Measurements from ENCODE around the gene RXRA. TPM values are rescaled to one million over a fixed set of nuclear protein-coding genes. Genes with fewer than 3 reads are reported as not detected.

Gene RXRA
- total RNA-seq, 6 experiments from 2014 or later: 23.2 to 31.9 (median 28.0) TPM

DNA sequence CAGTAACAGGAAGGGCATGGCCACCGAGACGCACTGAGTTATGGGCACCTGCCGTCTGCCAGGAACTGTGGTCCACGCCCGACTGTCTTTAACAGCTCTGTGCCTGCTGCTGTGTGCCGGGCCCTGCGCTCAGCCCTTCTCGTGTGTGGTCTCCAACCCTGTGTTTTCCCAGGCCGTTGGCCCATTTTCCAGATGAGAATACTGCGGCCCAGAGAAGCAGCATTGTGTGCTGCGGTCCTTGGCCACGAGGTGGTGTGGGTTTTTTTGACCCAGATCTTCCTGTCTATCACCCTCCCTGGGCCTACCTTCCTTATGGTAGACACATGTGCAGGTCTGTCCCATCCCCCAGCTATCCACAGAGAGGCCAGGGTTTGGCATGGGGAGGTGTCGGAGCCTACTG lies 47.0 kb downstream of the RXRA start:
- TF ChIP-seq, protein P1, sequence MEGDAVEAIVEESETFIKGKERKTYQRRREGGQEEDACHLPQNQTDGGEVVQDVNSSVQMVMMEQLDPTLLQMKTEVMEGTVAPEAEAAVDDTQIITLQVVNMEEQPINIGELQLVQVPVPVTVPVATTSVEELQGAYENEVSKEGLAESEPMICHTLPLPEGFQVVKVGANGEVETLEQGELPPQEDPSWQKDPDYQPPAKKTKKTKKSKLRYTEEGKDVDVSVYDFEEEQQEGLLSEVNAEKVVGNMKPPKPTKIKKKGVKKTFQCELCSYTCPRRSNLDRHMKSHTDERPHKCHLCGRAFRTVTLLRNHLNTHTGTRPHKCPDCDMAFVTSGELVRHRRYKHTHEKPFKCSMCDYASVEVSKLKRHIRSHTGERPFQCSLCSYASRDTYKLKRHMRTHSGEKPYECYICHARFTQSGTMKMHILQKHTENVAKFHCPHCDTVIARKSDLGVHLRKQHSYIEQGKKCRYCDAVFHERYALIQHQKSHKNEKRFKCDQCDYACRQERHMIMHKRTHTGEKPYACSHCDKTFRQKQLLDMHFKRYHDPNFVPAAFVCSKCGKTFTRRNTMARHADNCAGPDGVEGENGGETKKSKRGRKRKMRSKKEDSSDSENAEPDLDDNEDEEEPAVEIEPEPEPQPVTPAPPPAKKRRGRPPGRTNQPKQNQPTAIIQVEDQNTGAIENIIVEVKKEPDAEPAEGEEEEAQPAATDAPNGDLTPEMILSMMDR (IDR thresholded peaks at IDR 0.05): no peak
- peaks cover 13% of the 10 kb centered on the region for H3K4me1 Mint-ChIP-seq (ENCODE audit: low read depth)
- DNase-seq: no peak
- no peak overlapping the region for H3K27ac Mint-ChIP-seq
- H3K4me3 Mint-ChIP-seq: no peak overlapping the region
- no peaks in the 10 kb centered on the region for H3K27me3 Mint-ChIP-seq (ENCODE audit: insufficient read depth)
- H3K9me3 Mint-ChIP-seq: no peaks in the 10 kb centered on the region
- H3K36me3 Mint-ChIP-seq (ENCODE audit: low read depth): no peaks in the 10 kb centered on the region

DNA sequence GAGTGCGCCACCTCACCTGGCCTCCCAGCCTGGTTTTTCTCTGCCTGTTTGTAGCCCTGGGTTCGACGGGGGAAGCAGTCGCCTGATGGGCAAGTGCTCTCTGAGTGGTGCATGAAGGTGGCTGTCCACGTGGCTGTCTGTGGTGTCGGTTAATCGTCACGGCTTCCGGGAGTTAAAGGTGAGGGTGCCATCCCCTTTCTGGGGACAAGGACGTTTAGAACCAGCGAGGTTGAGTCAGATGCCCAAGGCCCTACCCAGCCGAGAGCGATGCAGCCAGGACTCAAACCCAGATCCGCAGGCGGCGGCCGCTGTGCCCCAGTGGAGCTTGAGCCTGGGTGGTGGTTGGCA lies 47.7 kb downstream of the RXRA start:
- peaks cover 15% of the 10 kb centered on the region for H3K4me1 Mint-ChIP-seq (ENCODE audit: low read depth)
- no peak overlapping the region for H3K4me3 Mint-ChIP-seq
- H3K27me3 Mint-ChIP-seq (ENCODE audit: insufficient read depth): no peaks in the 10 kb centered on the region
- TF ChIP-seq, protein P1 (IDR thresholded peaks at IDR 0.05): no peak
- H3K9me3 Mint-ChIP-seq: no peaks in the 10 kb centered on the region
- H3K36me3 Mint-ChIP-seq (ENCODE audit: low read depth): no peaks in the 10 kb centered on the region
- DNase-seq: no peak
- H3K27ac Mint-ChIP-seq: no peak overlapping the region

DNA sequence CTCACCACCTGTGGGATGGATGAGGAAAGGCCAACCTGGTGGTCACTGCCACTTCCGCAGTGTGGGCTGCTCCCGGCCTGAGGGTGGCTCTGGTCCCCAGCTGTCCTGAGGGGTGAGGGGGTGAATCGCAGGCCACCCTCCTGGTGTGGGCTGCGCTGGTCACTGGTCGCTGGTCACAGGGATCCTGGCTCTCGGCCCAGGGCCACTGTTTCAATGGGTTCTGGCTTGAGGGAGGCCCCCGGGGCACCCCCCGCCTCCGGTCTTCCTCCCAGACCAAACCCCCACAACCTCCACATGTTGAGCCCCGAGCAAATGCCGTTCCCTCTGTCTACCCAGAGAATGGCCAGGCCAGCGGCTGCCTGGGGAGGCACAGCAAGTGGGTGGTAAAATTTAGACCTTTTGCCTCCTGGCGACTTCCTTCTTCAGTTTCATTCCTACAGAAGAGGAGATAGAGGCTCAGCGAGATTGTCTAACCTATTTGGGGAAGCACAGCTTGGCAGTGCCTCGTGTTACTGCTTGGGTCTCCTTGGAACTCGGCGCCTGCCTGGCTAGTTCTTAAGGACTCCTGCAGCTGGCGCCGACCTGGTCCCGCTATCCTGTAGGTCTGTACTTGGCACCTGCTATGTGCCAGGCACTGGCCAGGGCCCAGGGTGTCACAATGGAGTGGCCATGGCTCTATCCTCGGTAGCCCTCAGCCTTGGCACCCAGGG lies 48.2 kb downstream of the RXRA start:
- Mint-ChIP-seq H3K4me3 (no peak overlapping the region), H3K9me3 (no peaks in the 10 kb centered on the region)

DNA sequence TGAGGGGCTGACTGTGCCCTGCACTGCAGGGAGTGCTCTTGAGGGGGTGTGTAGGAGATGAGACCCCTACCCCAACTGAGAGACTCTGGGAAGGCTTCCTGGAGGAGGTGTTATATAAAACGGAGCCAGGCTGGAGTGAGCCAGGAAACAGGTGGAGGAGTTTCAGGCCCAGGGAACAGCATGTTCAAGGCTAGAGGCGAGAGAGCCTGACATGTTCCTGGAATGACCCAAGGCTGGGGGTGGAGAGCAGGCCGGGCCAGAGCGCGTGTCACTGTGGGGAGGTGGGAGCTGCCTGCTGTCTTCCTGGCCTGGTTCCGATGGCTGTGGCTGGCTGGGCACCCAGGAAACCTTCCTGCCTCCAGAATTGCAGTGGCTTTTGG lies 48.7 kb downstream of the RXRA start:
- no peak for DNase-seq
- Mint-ChIP-seq H3K27me3 (ENCODE audit: insufficient read depth) (no peaks in the 10 kb centered on the region), H3K4me1 (ENCODE audit: low read depth) (peaks cover 17% of the 10 kb centered on the region), H3K4me3 (no peak overlapping the region), H3K27ac (no peak overlapping the region), H3K36me3 (ENCODE audit: low read depth) (no peaks in the 10 kb centered on the region), H3K9me3 (no peaks in the 10 kb centered on the region)
- TF ChIP-seq, protein P1 (IDR thresholded peaks at IDR 0.05): no peak

More for the DNA sequence above, 48.2 kb downstream of the RXRA start:
- Mint-ChIP-seq H3K4me1 (ENCODE audit: low read depth) (peaks cover 17% of the 10 kb centered on the region), H3K27me3 (ENCODE audit: insufficient read depth) (no peaks in the 10 kb centered on the region), H3K27ac (no peak overlapping the region), H3K36me3 (ENCODE audit: low read depth) (no peaks in the 10 kb centered on the region)
- TF ChIP-seq, protein P1 (IDR thresholded peaks at IDR 0.05): no peak
- no peak for DNase-seq

DNA sequence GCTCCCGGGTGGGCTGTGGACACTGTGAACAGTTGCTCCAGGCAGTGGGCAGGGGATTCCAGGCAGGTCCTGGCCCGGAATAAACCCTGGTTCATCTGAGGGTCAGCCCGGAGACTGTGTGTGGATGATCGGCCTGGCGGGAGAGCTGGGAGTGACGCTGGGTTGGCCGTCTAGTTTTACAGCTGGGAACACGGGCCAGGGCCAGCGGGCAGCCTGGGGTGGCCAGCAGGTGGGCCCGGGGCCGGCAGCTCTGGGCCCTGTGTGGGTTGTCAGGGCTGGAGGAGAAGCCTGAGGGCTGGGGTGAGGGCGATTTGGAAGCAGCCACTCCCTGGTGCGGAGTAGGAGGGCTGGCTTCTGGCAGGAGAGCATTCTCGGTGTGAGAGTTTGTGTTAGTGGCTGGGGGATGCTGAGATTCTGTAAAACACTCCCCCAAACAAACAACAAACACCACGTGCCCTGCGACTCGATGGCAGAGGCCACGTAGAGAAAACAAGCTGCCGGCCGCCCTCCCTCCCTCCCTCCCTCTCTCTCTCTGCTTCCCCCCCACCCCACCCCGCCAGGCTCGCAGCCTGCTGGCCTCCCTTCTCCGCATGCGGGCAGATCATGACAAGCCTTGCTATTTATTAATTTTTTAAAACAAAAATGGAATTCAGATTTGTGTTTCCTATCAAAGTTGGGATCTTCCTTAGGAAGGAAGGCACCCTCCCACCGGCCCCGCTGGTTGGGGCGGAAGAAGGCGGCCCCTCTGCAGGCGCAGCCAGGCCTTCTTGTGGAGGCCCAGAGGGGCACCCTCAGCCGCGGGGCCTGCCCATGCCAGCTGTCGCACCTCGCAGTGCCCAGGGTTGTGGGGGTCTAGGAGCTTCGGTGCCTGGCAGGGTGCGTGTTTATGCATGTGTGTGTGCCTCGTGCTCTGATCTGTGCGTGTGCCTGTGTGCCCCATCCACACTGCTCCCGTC lies 49.5 kb downstream of the RXRA start:
- TF ChIP-seq, protein P1 (IDR thresholded peaks at IDR 0.05): no peak
- Mint-ChIP-seq H3K27me3 (ENCODE audit: insufficient read depth) (no peaks in the 10 kb centered on the region), H3K27ac (no peak overlapping the region), H3K4me3 (no peak overlapping the region), H3K36me3 (ENCODE audit: low read depth) (no peaks in the 10 kb centered on the region), H3K4me1 (ENCODE audit: low read depth) (peaks cover 17% of the 10 kb centered on the region), H3K9me3 (no peaks in the 10 kb centered on the region)
- DNase-seq: no peak
